Retinal pigment epithelial cell (primary cell): ENCODE data around the gene HUNK.

ENCODE experiments used
- DNase-seq: peaks from one replicate; pipeline ENCODE4 v3.0.0-alpha.2; 2010; ENCODE audit warnings: low read depth
- H3K4me3 ChIP-seq: 2 replicates; pipeline ENCODE4 v1.5.1; 2011; ENCODE audit warnings: mild to moderate bottlenecking, low read length, control low read depth, moderate library complexity
- CTCF ChIP-seq: conservative IDR thresholded peaks from 2 replicates; pipeline ENCODE4 v1.5.1; 2011; ENCODE audit warnings: low read depth, low read length, control low read depth, inconsistent platforms

HUNK gene

DNA sequence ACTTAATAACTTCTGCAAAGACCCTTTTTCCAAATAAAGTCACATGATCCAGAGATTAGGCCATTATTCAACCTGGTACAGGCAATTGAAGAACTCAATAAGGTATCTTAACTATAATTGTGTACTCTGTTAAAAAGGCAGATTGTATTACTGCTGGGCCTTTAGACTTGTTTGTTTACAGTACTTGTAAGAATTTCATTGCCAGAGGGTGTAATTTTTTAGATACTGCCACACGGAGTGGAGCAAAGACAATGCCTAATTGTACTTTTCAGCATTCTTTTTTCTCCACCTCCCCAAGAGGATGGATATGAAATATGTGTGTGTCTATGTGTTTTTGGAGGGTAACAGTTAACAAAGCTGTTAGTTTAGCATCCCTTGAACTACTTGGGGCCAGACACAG, 47.5 kb downstream of the HUNK start:
- DNase-seq = no peak
- no peak for TF ChIP-seq CTCF
- no peak overlapping the region for H3K4me3 ChIP-seq

GRCh38 chr21:31921079-31921478, 48.3 kb downstream of the HUNK start:
- DNase-seq = no peak

DNA sequence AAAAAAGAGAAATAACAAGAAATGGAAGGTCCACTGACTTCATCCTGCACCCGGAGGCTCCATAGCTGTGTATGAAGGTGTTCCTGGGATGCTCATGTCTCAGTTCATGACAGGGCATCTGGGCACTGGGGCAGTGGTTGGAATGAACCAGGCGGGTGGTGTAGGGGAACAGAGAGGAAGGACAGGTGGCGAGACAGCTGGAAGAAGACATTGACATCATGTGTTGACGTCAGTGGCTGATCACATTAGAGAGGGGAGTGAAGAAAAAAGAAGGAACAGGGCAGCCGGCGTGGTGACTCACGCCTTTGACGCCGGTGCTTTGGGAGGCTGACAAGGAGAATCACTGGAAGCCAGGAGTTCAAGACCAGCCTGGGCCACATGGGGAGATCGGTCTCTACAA, 50.1 kb downstream of the HUNK start:
- TF ChIP-seq CTCF = no peak
- no peak for DNase-seq
- H3K4me3 ChIP-seq = no peak overlapping the region

More at GRCh38 chr21:31921079-31921478, 48.3 kb downstream of the HUNK start:
- TF ChIP-seq CTCF = no peak
- H3K4me3 ChIP-seq = no peak overlapping the region

GRCh38 chr21:31923756-31924155, 50.9 kb downstream of the HUNK start:
- DNase-seq = no peak
- no peak for TF ChIP-seq CTCF
- no peak overlapping the region for H3K4me3 ChIP-seq

GRCh38 chr21:31924548-31924947, 51.7 kb downstream of the HUNK start:
- no peak overlapping the region for H3K4me3 ChIP-seq
- no peak for DNase-seq
- no peak for TF ChIP-seq CTCF

- H3K4me3 ChIP-seq = no peak overlapping the region
- no peak for TF ChIP-seq CTCF
- no peak for DNase-seq
Measured at GRCh38 chr21:31926498-31926897, 53.7 kb downstream of the HUNK start.

- no peak for TF ChIP-seq CTCF
- DNase-seq = no peak
- H3K4me3 ChIP-seq = no peak overlapping the region
Measured at GRCh38 chr21:31927689-31928353, 55.0 kb downstream of the HUNK start.
